Psoas muscle (tissue), 8 donors: ENCODE measurements around the gene F10. TPM values are rescaled to one million over a fixed set of nuclear protein-coding genes. Genes with fewer than 3 reads are reported as not detected.
A peak's percentile ranks its signal among the peaks of the same experiment; 100 is the strongest.

Source experiments
- ATAC-seq, 4 donors: fragments of 200-7000 bp; cut with Tn5 transposase; one replicate each; pipeline ENCODE4 v1.9.1; 2020; ENCODE audit warnings: moderate library complexity in 3 of 4, mild to moderate bottlenecking in 2 of 4
- DNase-seq, 2 donors: peaks; one replicate each; pipeline ENCODE4 v3.0.0-alpha.2; 2020
- H3K27ac ChIP-seq: fragments of 200-600 bp; one replicate; pipeline ENCODE4 v1.8.0; 2022
- H3K27me3 ChIP-seq, 3 donors: fragments of 200-600 bp in 1 of 3; one replicate each; pipeline versions ENCODE4 v1.6.1 to v1.8.0; 2013 to 2022; ENCODE audit warnings: low read length in 2 of 3, mild to moderate bottlenecking in 2 of 3, moderate library complexity in 1 of 3; ENCODE audit not compliant: insufficient read depth in 3 of 3
- H3K36me3 ChIP-seq, 2 donors: fragments of 200-600 bp in 1 of 2; one replicate each; pipeline versions ENCODE4 v1.6.1 to v1.8.0; 2013 to 2022; ENCODE audit warnings: low read depth in 1 of 2, mild to moderate bottlenecking in 1 of 2, moderate library complexity in 1 of 2; ENCODE audit not compliant: insufficient read depth in 1 of 2
- H3K4me1 ChIP-seq: fragments of 200-600 bp; one replicate; pipeline ENCODE4 v1.8.0; 2022
- H3K4me3 ChIP-seq: fragments of 200-600 bp; one replicate; pipeline ENCODE4 v1.8.0; 2022; ENCODE audit warnings: mild to moderate bottlenecking
- H3K9me3 ChIP-seq: fragments of 200-600 bp; one replicate; pipeline ENCODE4 v1.8.0; 2022
- WGBS, 3 donors: extraction: QIAGEN DNeasy Blood & Tissue Kit; methylation state at CpG; one replicate each; pipeline versions ENCODE4 v1.1.6 to v1.1.7; 2013; 5-methylcytosine and 5-hydroxymethylcytosine counted together
- intact Hi-C, 2 donors: fragments of 100-400 bp; cut with DNase I; formaldehyde crosslinking; loops; one replicate each; pipeline versions ENCODE4 v1.11.0 to v1.14.2; 2022
- polyA plus RNA-seq, 3 donors: library from polyadenylated mRNA; stranded (reverse); fragments of 200-250 nt; gene quantifications; one replicate each; pipeline ENCODE4 v1.2.3, GENCODE V29; 2013
- total RNA-seq, 4 donors: library from RNA; stranded (reverse); fragmentation: NEBNext Ultra II Directional in 2 of 4; extraction: Animal tissue kit (Norgen Biotek cat#: 25700) in 2 of 4; gene quantifications; one replicate each; pipeline versions ENCODE4 v1.2.1 to v1.2.4, GENCODE V29; 2021 to 2023
- TF ChIP-seq, protein P1 (sequence below): fragments of 200-600 bp; IDR thresholded peaks from one replicate; pipeline ENCODE4 v1.8.0; 2022; ENCODE audit warnings: antibody characterized with exemption
- donor health status: healthy with polysubstance abuse.
- donor health status: DM: no; HTN: no; CAD: no; lungs with moderate emphysema.
- donor health status: Bipolar disorder and iron deficiency.
- donor health status: healthy.
- donor health status: DM: yes; HTN: yes; CAD: no.
- donor health status: DM: no; HTN: no; CAD: no.
- donor health status: DM: no; HTN: no; CAD: no.
- donor health status: DM: yes; HTN: yes; CAD: no.

Gene F10
- total and polyA plus RNA-seq, 7 donors = 0.63 to 4.9 (median 1.5) TPM

- 87 to 92% (median 88%) methylated on average over 14 of the region's 14 CpGs for WGBS, 3 donors
- H3K27ac ChIP-seq = no peak overlapping the region
- peak in 1 of 2 donors; percentile 50 for DNase-seq
- H3K27me3 ChIP-seq = peaks cover 0 to 14% (median 2%) of the 10 kb centered on the region in 3 donors
- intact Hi-C loops = no loop called here
- H3K4me1 ChIP-seq = peaks cover 6% of the 10 kb centered on the region
- H3K4me3 ChIP-seq = no peak overlapping the region
- no peaks in the 10 kb centered on the region for H3K36me3 ChIP-seq
- H3K9me3 ChIP-seq = no peaks in the 10 kb centered on the region
- no peak for ATAC-seq
- TF ChIP-seq, protein P1, sequence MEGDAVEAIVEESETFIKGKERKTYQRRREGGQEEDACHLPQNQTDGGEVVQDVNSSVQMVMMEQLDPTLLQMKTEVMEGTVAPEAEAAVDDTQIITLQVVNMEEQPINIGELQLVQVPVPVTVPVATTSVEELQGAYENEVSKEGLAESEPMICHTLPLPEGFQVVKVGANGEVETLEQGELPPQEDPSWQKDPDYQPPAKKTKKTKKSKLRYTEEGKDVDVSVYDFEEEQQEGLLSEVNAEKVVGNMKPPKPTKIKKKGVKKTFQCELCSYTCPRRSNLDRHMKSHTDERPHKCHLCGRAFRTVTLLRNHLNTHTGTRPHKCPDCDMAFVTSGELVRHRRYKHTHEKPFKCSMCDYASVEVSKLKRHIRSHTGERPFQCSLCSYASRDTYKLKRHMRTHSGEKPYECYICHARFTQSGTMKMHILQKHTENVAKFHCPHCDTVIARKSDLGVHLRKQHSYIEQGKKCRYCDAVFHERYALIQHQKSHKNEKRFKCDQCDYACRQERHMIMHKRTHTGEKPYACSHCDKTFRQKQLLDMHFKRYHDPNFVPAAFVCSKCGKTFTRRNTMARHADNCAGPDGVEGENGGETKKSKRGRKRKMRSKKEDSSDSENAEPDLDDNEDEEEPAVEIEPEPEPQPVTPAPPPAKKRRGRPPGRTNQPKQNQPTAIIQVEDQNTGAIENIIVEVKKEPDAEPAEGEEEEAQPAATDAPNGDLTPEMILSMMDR = no peak
These were observed 28.2 kb upstream of the F10 start for GRCh38 chr13:113094410-113094800.

- DNase-seq (peak in 1 of 2 donors; percentile 27), ATAC-seq (no peak)
- H3K4me3 ChIP-seq = no peak overlapping the region
- H3K4me1 ChIP-seq = peaks cover 6% of the 10 kb centered on the region
- peaks cover 0 to 14% (median 2%) of the 10 kb centered on the region in 3 donors for H3K27me3 ChIP-seq
- TF ChIP-seq, protein P1 = no peak
- H3K9me3 ChIP-seq = no peaks in the 10 kb centered on the region
- intact Hi-C loops = no loop called here
- no peak overlapping the region for H3K27ac ChIP-seq
- WGBS, 3 donors = 82 to 86% (median 86%) methylated on average over 24 to 25 of the region's 25 CpGs
- H3K36me3 ChIP-seq = no peaks in the 10 kb centered on the region
These were observed 27.2 kb upstream of the F10 start for GRCh38 chr13:113095146-113096051.

- peaks cover 0 to 14% (median 2%) of the 10 kb centered on the region in 3 donors for H3K27me3 ChIP-seq
- ATAC-seq (no peak), DNase-seq (peak in 1 of 2 donors; percentile 50)
- H3K4me1 ChIP-seq = peaks cover 6% of the 10 kb centered on the region
- TF ChIP-seq, protein P1 = no peak
- H3K9me3 ChIP-seq = no peaks in the 10 kb centered on the region
- intact Hi-C loops = no loop called here
- H3K4me3 ChIP-seq = no peak overlapping the region
- no peaks in the 10 kb centered on the region for H3K36me3 ChIP-seq
- 93 to 98% (median 94%) methylated on average over 50 to 61 of the region's 61 CpGs for WGBS, 3 donors
- H3K27ac ChIP-seq = no peak overlapping the region
These were observed 26.4 kb upstream of the F10 start for GRCh38 chr13:113096052-113096744.

DNA sequence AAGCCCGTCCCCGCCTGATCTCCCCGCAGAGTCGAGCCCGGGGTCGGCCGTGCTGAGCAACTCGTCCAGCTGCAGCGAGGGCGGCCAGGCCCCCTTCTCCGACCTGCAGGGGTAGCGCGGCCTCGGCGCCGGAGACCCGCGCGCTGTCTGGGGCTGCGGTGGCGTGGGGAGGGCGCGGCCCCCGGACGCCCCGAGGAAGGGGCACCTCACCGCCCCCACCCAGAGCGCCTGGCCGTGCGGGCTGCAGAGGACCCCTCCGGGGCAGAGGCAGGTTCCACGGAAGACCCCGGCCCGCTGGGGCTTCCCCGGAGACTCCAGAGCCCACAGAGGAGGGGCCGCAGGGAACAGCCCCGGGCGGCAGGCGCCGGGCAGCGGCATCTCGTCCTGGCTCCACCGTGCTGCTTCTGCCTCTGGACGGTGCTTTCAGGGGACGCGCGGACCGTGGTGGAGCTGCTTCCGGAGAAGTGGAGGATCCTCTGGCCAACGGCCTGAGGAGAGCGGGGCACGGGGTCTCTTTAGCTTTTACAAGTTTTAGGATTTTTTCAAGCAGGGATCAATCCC, 25.8 kb upstream of the F10 start:
- no peak overlapping the region for H3K27ac ChIP-seq
- DNase-seq = no peak
- peaks cover 0 to 14% (median 2%) of the 10 kb centered on the region in 3 donors for H3K27me3 ChIP-seq
- TF ChIP-seq, protein P1 = no peak
- H3K4me1 ChIP-seq = peaks cover 6% of the 10 kb centered on the region
- H3K9me3 ChIP-seq = no peaks in the 10 kb centered on the region
- intact Hi-C loops = no loop called here
- H3K4me3 ChIP-seq = no peak overlapping the region
- ATAC-seq = peak in 1 of 4 donors; percentile 10
- no peaks in the 10 kb centered on the region for H3K36me3 ChIP-seq
- WGBS, 3 donors = 93 to 98% (median 96%) methylated on average over 50 to 52 of the region's 52 CpGs
